Sigmoid colon (tissue), 4 donors: ENCODE data around the gene FBXO2.

Experiments
- CTCF ChIP-seq, 4 experiments: fragments of 450-650 bp in 3 of 4; fragments of 200-600 bp in 1 of 4; IDR thresholded peaks; one replicate each; pipeline ENCODE4 v1.5.1; 2016 to 2019; ENCODE audit warnings: antibody characterized with exemption in 4 of 4, mild to moderate bottlenecking in 3 of 4, moderate library complexity in 2 of 4
- EP300 ChIP-seq, 4 donors: sonication (generic); formaldehyde crosslinking; IDR thresholded peaks; one replicate each; pipeline ENCODE4 v1.6.1; 2017; ENCODE audit warnings: antibody characterized with exemption in 4 of 4
- POLR2A ChIP-seq, 2 donors: fragments of 450-650 bp; IDR thresholded peaks; one replicate each; pipeline ENCODE4 v1.6.1; 2016; ENCODE audit warnings: antibody characterized with exemption in 2 of 2, mild to moderate bottlenecking in 2 of 2, moderate library complexity in 2 of 2

DNA sequence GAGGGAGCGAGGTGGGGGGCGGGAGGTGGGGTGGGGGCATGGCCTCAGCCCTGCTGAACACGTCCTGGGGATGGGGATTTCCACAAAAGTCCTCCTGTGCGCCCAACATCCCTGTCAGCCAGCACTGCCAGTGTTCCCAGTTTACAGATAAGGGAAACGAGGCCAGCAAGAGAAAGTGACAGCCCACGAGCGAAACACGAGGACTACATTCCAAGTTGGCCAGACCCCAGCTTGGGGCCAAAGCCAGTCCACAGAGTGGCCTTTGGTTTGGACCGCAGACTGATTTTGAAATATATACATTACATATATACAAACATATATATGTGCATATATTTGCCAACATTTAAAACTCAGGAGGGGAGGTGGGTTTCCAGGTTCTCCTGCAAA lies 5.0 kb downstream of the FBXO2 start:
- TF ChIP-seq CTCF (IDR thresholded peaks at IDR 0.05) (no peak), EP300 (IDR thresholded peaks at IDR 0.05) (no peak), POLR2A (IDR thresholded peaks at IDR 0.05) (no peak)
